Activated CD4-positive, alpha-beta T cell treated with anti-CD3 and anti-CD28 coated beads for 48 hours (primary cell): ENCODE results near the gene HYOU1.
"Not testable (repeated sequence)": the region's sequence is repeated elsewhere in the genome, so short reads cannot be mapped to it uniquely, and the experiment has no call there.

Experiments
- DNase-seq: peaks from one replicate; pipeline ENCODE4 v3.0.0-alpha.2; 2020

The HYOU1 gene, protein sequence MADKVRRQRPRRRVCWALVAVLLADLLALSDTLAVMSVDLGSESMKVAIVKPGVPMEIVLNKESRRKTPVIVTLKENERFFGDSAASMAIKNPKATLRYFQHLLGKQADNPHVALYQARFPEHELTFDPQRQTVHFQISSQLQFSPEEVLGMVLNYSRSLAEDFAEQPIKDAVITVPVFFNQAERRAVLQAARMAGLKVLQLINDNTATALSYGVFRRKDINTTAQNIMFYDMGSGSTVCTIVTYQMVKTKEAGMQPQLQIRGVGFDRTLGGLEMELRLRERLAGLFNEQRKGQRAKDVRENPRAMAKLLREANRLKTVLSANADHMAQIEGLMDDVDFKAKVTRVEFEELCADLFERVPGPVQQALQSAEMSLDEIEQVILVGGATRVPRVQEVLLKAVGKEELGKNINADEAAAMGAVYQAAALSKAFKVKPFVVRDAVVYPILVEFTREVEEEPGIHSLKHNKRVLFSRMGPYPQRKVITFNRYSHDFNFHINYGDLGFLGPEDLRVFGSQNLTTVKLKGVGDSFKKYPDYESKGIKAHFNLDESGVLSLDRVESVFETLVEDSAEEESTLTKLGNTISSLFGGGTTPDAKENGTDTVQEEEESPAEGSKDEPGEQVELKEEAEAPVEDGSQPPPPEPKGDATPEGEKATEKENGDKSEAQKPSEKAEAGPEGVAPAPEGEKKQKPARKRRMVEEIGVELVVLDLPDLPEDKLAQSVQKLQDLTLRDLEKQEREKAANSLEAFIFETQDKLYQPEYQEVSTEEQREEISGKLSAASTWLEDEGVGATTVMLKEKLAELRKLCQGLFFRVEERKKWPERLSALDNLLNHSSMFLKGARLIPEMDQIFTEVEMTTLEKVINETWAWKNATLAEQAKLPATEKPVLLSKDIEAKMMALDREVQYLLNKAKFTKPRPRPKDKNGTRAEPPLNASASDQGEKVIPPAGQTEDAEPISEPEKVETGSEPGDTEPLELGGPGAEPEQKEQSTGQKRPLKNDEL

DNA sequence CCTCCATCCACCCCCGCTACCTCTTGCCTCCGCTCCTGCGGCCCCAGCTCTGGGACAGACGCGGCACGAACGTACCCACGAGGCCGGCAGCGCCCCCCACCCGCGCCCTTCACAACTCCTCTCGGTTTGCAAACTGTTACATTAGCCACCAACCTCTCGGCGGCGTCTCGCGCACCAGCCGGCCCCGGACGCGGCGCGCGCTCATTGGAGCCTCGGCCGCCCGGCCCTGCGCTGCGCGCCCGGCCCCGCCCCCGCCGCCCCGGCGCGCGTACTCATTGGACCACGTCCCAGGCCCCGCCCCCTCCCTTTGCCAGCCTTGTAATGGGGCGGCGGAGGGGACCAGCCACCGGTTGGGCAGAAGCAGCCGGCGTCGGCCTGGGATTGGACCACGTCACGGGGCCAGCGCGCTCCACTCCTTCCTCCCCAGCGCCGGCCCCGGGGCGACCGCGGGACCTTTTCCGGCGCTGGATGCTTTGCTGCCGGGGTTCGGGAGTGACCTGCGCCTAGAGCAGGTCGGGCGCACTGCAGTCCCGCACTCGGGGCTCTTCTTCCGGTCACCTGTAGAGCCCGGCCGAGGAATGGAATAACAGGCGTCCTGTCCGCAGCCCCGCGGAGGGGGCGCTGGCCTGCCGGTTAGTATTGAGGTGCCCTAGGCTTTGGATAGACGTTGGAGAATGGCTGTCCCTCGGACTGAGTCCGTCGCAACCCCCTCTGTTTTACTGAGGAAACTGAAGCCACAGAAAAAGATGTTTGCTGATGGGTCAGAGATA, at the start of gene HYOU1:
Gene HYOU1, minus strand, starts transcription at position 206 of the 770 bp plus-strand sequence. CDS start 1,045 bp downstream, outside the sequence.
- DNase-seq: peak; percentile 99

DNA sequence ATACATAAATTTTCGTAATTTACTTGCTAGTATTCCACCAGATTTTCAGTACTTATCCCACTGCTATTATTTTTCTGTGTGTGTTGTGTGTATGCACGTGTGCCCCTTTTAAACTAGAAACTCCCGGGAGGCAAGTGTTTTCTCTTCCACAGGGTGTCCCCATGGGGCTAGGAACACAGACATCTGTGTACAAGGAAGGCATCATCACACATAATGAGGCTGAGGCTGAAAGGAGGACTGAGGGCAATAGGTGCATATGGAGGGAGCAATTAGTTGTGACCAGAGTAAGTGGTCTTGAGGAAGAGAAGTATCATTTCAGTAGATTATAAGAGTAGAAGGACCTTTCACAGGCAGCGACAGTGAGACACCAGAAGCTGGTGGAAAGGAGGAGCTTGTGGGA, 46.8 kb upstream of the HYOU1 start:
- DNase-seq: no peak

DNA sequence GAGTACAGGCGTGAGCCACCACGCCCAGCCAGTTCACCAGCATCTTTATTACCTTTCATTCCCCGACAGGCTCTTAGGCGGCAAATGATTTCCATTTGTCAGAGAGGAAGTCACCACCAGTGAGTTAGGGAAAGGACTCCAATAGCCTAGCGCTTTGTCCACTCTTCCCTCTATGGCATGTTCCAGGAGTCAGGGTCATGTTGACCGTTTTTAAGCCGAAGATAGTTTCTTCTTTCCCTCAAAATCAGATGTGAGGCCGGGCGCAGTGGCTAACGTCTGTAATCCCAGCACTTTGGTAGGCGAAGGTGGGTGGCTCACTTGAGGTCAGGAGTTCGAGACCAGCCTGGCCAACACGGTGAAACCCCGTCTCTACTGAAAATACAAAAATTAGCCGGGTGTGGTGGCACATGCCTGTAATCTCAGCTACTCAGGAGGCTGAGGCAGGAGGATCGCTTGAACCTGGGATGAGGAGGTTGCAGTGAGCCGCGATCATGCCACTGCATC, 46.2 kb upstream of the HYOU1 start:
- DNase-seq: not testable (repeated sequence)

DNA sequence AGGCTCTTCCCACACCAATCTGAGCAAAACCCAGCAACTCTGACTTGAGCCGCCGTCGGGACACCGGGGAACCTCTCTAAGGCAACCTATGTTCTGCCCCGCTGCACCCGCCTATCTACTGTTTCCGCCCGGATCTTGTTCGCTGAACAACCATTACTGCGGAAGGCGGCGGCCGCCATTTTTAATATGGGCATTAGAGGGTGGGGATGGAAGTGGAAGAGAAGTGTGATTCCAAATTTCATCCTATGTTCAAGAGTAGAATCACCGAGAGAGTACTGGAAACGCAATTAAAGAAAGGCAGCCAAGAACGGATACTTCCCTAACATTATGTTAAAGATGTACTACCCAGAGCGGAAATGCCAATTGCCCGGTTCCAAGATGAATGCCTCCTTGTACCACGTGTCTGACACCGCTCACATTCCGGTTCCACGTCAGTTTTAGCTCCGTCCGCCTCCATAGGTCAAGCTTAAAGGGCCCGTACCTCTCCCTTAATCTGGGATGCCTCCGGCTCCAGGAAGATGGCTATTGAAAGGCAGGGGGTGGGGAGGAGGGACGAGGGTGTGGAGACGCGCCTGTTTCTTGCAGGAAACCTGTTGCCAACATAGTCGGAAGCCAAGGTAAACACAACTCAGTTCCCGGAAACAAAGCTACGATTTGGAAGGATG, 44.9 kb upstream of the HYOU1 start, which contains the start of gene DPAGT1:
Gene DPAGT1, minus strand, starts transcription at position 95 of the 665 bp plus-strand sequence. CDS start 198 bp downstream, outside the sequence.
- peak; percentile 92 for DNase-seq

DNA sequence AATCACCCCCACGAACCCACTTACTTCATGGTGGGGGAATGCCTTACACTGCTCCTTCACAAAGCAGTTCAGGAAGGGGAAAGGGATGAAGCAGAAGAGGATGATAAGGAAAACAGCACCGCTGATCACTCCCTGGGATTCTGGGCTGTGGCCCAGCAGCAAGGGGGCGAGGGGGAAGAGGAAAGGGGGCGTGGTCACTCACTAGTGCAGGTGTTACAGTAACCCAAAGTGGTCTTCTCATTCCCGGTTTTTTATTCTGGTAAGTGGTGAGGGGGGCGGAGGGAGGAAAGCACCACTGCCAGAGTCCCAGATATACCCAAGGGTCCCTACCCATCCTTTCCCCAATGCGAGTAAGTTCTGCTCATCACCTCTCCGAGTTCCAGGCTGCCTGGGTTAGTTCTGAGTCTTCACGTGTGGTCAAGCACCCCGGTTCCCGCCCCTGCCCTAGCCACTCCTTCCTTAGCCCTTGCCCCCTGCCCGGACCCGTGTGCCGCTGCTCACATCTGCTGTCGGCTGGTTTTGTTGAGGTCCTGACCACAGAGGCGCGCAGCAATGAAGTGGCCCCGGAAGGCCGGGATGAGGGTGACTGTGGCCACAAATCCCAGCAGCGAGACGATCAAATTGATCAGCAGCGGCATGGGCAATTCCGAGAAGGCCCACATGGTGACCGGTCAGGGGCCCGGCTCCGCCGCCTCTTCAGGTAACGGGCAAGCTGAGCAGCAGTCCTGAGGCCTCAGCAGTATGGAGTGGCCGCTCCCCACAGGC, 44.2 kb upstream of the HYOU1 start:
- peak; percentile 48 for DNase-seq

DNA sequence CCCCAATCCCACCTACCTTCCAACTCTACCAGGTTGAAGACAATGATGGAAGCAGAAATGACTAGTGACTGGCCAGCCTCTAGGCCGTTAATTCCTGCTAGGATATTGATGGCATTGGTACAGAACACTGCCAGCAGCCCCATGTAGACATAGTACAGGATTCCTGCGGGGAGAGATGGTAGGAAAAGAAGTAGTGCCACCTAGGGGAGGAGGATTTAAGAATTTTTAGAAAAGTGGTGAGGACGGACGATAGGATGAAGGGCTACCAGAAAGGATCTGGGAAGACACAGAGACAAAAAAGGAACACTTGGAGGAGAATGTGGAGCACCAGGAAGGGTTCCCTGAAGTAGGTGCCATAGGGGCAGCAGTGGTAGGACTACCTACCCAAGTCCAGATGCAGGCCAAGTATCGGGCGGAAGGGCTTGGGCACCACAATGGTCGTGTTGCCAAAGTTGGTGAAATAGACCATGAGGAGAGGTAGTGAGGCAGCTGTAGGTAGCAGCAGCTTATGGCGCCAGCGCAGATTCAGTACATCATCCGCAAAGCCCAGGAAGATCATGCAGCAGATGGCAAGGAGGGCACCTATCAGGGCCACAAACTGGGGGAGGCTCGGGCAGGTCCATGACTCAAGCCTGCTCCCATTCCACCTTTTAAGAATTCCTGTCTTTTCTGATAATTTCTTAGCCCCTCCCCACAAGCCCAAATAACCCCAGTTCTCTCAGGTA, 43.4 kb upstream of the HYOU1 start:
- DNase-seq: no peak

DNA sequence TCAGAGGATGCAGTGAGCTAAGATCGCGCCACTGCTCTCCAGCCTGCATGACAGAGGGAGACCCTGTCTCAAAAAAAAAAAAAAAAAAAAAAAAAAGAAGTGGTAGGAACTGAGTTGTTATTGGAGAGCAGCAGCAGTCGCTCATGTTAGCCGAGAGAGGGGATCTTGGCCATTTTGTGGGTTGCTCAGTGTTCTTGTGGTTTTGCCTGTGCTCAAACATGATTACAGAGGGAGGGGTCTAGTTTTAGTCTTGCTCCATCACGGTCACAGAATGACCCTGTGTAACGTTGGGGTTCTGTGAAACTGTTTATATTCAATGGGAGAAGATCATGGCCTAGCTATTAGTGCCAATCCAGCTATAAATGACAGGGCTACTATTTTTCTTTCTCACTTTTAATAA, 42.7 kb upstream of the HYOU1 start:
- no peak for DNase-seq

DNA sequence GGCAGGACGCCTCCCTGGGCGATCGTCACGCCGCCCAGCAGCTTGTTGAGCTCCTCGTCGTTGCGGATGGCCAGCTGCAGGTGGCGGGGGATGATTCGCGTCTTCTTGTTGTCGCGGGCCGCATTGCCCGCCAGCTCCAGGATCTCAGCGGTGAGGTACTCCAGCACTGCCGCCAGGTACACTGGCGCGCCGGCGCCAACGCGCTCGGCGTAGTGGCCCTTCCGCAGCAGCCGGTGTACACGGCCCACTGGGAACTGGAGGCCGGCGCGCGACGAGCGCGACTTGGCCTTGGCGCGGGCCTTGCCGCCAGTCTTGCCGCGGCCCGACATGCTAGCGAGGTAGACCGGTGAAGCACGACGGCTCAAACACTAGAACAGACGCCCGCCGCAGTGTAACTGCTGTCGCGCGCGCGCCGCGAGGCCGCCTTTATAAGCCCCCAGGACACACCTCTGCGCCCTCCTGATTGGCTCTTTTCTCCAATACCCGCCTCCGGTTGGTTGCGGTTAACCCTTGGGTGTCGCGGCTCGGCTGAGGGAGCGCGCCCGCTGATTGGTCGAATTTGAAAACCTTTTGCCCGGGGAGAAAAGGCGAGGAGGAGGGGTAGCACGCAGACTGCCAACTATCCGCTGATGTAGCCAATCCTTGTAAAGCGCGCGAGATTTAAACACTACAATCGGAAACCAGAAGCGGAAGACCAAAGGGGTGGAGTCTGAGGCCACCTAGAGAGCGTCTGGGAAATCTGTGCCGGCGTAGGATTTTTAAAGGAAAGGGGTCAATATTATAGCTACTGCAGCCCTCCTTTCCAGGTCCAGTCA, 38.3 kb upstream of the HYOU1 start:
- peak; percentile 100 for DNase-seq

DNA sequence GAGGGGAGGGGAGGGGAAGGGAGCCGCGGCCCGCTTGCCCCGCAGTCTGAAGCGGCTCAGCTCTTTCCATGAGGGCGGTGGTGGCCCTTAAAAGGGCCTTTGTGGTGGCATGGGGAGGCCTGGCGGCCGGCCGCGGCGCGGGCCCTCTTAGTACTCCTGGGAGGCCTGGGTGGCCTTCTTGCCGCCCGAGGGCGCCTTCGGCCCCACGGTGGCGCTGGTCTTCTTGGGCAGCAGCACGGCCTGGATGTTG, 37.7 kb upstream of the HYOU1 start:
- DNase-seq: peak; percentile 58

DNA sequence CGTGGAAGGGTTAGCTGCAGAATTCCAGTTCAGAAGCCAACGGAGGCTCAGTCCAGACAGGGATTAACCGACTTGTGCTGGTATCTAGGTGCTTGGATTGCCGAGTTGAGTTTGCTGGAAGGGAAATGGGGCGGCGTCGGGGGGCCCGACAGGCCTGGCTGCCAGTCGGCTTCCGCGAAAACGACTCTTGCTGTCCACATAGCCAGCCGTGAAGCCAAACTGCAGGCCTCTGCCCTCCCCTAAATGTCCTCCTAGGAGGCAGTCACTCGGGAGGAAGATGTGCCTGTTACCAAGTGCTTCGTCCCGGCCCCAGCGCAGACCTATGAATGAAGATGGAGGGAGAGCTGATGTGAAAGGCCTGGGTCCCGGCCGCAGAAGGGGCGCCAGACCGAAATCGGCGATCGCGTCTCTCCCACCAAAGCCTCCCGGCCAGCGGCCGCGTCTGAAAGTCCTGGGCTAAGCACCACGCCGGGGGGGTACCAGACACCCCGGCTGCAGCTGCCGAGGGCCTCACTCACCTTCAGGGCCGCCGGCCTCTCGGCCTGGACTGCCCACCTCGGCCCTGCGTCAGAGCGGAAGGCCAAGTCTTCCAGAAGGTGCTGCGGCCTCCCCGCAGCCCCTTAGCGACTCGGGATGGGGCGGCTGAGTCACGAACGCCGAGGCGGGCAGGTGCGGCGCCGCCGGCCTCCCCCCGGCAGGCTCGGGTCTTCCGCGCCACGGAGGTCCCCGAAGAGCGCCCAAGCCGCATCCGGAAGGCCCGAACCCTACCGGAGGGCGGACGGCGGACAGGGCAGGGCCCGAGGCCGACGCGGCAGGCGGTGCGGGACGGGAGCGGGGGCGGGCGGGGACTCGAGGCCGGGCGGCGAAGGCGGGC, 37.2 kb upstream of the HYOU1 start:
- peak; percentile 58 for DNase-seq

DNA sequence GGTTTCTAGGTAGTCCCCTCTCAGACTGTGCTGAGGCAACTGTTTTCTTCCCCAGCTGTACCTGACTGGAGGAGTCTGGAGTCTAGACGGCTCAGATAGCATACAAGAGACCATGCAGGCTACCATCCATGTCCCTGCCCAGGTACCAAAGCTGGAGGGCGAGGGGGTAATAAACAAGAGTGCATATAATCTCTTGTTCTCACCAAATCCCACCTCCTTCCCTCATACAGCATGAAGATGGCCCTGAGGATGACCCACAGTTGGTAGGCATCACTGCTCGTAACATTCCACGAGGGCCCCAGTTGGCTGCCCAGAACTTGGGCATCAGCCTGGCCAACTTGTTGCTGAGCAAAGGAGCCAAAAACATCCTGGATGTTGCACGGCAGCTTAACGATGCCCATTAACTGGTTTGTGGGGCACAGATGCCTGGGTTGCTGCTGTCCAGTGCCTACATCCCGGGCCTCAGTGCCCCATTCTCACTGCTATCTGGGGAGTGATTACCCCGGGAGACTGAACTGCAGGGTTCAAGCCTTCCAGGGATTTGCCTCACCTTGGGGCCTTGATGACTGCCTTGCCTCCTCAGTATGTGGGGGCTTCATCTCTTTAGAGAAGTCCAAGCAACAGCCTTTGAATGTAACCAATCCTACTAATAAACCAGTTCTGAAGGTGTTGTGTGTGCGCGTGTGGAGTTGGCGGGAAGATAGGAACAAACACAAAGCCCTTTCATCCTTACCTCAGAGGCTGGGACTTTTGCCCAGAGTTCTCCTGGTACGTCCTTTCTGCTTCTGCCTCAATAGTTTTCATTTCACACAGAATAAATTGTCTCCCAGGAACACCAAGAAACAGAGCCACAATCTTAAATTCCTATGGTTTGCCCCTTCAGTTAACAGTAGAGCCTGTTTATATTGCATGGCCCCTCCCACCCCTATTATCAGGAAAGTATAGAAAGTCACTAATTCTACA, 36.2 kb upstream of the HYOU1 start:
- DNase-seq: no peak

DNA sequence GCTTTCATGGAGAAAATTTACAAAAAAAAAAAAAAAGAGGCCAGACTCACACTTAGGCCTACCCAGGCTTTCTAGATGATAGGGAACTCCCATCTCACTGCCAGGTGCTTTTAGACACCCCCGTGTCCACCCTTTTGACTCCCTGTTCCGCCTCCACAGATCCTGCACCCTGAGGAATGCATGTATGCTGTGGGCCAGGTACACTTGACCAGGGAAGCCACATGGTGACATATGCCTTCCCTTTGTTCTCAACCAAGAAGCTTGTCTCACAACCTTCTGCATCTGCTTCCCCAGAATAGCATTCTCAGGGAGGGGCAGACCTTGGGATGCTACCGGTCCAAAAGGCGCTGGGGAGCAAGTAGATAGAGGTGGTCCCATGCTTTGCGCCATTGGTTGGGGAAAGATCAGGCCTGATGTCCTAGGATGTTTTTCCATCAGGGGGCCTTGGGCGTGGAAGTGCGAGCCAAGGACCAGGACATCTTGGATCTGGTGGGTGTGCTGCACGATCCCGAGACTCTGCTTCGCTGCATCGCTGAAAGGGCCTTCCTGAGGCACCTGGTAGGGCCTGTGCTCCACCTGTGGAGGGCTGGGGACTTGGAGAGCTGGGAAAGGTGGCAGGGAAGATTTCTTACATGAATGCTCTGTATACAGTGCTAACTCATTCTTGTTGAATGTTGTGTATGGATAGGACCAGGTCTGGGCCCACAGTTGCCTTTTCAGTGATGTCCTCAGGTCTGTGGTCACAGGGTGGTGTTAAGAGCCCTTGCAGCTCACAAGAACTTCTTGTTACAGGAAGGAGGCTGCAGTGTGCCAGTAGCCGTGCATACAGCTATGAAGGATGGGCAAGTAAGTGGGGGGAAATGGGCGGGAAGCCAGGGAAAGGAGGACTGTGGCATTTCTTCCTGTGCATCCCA, 35.2 kb upstream of the HYOU1 start:
- no peak for DNase-seq

DNA sequence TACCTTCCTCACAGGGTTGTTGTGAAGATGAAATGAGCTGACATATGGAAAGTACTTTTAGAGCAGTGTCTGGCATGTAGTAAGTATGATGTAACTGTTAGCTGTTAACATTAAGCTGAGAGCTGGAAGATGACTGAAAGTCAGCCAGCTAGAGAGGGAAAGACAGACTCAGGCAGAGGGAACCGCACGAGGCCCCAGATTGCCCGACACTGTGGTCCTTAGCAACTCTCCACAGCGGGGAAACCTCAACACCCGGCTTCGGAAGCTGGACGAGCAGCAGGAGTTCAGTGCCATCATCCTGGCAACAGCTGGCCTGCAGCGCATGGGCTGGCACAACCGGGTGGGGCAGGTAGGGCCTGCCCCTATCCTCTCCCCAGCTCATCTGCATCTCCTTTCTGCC, 34.2 kb upstream of the HYOU1 start:
- DNase-seq: no peak

DNA sequence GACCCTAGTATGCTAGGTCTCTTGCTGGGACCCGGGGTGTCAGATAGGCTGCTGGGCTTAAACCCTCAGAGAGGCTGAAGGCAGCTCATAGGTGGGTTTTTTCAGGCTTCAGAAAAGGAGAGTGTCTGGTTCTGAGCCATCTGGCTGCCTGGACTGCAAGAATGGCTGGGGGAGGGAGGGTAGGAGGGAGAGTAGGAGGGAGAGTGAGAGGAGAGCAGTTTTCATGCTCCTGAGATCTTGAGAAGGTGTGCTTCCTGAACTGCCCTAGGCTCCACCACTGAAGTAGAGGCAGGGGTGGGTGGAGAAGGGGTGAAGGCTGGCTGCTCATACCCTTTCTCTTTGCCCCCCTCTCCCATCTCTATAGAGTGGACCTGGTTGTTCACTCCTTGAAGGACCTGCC, 32.3 kb upstream of the HYOU1 start:
- DNase-seq: no peak

DNA sequence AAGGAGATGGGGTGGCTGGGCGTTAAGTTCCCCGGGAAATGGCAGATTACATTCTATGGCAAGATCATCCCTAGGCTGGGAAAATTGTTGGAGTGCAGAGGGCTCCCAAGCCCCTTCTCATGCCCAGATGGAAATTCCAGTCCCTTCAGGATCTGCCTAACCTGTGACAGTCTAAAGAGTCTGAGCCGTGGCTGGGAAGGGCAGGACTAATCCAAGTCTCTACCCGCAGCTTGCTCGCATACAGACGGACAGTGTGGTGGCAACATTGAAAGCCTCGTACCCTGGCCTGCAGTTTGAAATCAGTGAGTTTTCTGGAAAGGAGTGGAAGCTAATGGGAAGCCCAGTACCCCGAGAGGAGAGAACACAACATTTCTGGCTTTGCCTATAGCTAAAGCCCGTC, 31.4 kb upstream of the HYOU1 start:
- DNase-seq: no peak

DNA sequence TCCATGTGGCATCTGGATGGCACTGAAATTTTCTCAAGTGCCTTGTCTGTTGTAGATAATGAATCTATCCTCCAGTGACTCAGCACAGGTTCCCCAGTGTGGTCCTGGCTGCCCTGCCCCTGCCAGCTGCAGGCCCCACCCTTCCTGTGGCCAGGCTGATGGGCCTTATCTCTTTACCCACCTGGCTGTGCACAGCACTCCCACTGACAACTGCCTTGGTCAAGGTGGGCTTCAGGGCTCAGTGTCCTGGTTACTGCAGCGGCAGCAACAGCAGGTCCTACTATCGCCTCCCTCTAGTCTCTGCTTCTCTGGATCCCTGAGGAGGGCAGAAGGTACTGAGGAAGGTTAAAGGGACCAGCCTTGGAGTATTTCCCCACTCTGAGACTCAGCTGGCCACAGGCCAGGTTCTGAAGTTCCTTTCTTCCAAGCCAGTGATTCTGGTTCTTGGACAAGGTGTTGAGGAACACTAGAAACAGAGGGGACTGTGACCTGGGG, 30.8 kb upstream of the HYOU1 start:
- DNase-seq: no peak
